Measurements from ENCODE around the gene ERMAP.
"Not testable (repeated sequence)": the region's sequence is repeated elsewhere in the genome, so short reads cannot be mapped to it uniquely, and the experiment has no call there.

Gene ERMAP

DNA sequence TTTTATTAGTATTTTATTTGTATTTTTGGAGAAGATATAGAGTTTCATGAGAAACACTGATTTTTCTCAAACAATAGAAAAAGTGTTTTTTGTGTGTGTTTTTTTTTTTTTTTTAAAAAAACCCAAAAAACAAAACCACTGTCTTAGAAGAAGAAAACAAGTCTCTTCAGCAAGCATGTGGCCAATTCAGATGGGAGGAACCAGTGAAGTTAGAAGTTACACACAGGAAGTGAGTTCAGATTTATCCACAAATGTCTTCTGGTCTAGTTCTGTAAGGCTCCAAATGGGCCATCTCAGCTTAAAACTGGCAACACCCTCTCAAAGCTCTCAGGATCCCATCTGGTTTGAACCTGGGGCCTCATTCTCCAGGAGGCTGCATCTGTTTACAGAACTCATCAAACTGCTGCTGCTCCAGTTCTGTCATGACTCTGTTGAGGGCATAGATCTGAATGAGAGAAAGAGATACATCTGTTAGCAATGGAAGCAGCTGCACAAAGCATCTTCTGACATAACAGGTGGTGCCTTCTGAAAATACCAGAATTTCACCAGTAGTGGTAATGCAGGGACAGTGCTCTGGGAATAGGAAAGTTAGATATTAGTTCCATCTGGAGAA is 9.8 kb upstream of the ERMAP start:
- DNase-seq, result no peak

DNA sequence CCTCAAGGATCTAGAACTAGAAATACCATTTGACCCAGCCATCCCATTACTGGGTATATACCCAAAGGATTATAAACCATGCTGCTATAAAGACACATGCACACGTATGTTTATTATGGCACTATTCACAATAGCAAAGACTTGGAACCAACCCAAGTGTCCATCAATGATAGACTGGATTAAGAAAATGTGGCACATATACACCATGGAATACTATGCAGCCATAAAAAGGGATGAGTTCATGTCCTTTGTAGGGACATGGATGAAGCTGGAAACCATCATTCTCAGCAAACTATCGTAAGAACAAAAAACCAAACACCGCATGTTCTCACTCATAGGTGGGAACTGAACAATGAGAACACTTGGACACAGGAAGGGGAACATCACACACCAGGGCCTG is 2.1 kb upstream of the ERMAP start:
- not testable (repeated sequence) for DNase-seq

DNA sequence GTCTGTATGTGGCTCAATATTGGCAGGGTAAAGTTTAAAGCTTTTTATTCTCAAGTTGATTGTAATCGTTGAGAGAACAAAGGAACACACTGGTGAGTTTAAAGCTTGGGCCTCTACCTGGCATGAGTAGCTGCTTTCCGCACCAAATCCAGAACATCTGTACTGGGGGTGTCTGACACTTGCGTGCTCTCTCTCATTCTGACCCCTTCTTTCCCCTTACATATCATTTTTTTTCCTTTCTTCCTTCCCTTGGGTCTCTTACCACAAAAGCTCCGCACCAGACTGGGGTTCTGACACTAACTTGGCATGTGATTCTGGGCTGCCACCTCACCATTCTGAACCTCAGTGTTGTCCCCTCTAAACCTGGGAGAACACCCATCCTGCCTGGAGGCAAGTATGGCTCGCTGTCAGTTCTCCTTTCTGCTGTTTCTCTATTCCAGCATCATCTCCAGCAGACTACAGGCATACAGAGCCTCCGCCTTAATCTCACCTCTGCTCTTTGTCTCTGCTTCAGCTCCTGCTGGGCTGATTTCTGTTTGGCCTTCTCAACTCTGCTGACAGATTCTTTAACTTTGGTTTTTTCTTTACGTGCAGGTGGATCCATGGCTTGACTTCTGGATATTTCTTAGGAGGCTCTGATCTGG is 859 bp upstream of the ERMAP start:
- DNase-seq, result peak; percentile 9

DNA sequence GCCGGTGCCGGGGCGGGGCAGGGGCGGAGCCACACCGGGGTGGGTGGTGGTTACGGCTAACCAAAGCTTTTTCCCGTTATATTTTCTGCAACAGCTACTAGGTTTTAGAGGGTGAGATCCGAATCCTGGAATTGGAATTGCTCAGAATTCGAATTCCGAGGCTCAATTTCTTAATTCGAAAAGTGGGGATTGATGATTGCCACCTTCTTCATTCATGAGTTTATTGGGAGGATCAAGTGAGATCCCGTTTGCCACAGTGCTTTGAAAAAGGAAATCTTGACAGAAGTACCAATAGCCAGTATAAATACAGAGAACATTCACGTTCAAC is 482 bp downstream of the ERMAP start:
- no peak for DNase-seq

DNA sequence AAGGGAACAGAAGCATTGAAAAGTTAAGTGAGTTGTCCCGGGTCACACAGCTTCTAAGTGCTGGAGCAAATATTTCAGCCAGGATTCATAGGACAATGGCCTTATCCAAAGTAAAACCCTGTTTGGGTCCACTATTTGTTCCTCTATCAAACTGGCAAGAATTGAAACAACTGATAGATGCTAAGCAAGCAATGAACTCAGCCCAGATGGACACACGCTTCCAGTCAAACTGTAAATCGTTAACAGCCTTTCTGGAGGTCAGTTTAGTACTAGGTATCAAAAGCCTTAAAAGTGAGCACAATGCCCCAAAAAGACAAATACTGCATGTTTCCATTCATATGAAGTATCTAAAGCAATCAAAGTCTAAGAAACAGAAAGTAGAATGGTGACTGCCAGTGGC is 1.1 kb downstream of the ERMAP start:
- no peak for DNase-seq

DNA sequence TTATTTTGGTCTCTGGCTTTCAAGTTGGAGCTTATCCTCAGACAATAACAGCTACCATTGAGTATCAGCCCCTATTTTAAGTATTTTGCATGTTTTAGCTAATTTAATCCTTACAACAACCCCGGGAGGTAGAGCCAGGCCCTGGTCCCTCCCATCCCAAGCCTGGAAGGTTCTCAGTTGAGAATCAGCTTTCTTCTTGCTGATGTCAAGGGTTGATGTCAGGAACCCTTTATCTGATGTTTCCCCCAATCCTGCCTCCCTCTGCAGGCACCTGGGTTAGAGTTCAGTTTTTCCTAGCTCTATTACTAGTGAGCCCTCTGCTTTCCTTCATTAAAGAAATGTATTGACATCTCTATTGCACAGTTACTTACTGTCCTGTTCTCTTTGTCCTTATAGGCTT is 3.9 kb downstream of the ERMAP start:
- no peak for DNase-seq

DNA sequence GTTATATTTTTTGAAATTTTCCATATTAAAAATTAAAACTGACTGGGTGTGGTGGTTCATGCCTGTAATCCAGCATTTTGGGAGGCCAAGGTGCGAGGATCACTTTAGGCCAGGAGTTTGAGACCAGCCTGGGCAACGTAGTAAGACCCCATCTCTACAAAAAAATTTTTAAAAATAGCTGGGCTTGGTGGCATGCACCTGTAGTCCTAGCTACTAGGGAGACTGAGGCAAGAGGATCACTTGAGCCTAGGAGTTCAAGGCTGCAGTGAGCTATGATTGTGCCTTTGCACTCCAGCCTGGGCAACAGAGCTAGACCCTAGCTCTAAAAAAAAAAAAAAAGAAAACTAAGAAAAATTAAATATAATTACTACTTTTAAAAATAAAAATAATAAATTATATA is 4.8 kb downstream of the ERMAP start:
- DNase-seq, result no peak

DNA sequence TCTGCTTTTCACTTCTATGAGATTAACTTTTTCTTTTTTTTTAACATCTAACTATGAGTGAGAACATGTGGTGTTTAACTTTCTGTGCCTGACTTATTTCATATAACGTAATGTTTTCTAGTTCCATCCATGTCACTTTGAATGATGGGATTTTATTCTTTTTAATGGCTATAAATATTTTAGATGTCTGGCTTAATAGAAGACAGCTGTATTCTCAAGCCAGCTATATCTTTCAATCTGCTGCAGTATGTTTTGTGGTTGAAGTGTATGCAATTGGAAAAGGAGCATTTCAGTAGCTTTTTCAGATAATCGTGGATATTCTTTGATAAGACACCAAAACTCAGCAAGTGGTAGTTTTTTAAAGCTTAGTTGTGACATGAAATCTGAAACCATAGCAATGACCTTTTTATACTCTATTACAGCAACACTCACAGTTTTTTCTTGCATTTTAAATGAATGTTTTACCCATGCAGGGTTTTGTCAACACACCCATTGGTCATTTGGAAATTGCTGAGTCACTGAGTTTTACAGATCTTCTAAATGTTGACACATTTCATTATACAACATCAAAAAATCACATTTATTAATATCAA is 6.0 kb downstream of the ERMAP start:
- peak; percentile 82 for DNase-seq

DNA sequence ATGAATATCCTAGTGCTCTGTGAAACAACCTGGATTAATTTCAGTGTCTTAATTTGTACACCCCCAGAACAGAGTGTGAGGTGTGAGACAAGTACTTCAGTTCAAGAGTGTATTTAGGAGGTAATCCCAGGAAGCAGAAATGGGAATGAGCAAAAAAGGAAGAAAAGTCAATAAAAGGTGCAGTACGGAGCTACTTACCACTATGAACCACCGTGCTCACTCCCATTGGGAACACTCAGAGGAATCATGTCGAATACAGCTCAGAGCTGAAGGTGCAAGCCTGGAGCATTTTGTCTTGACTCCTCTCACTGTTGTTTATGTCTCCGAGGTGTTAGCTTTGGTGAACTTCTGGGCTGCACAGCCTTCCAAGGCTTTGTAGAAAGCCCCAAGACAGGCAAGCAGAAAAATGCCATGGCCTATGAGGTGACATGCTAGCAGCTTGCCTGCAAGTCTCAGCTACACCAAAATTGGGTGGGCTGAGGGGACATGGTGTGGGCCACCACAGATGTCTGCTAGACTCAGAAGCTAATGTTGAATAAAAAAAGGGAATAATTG is 7.6 kb downstream of the ERMAP start:
- DNase-seq, result no peak

DNA sequence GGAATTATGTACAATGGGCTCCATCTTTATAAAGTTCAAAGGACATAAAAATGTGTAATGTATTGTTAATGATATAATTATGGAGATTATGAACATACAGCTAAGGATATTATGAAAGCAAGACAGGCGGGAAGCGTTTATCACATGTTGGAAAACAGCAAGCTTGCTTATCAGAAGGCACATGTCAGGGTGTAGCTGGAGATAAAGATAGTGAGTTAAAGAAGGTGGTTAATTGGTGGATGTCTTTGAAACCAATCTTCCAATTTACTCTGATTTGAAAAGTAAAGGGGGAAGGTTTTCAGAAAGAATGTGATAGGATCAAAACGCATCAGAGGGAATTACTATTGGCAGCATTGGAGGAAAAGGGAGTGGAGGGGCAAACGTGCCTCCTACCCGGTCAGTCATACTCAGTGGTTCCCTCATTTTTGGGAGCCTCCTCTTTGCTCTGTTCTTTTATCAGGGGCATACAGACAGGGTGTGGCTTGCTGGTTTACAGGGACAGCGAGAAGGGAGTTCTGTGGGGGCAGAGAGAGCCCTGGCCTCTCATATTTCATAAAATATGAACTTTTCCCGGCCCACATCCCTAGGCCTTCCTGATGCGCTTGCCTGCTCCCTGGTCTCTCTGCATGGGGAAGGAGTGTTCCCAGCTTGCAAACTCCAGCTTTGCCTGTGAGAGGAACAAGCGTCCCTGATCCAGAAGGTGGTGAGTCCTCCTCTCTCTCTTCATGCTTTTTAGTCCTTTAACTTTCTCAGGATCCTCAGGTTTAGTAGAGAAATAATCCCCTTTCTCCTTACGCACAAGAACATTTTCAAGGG is 8.3 kb downstream of the ERMAP start:
- no peak for DNase-seq

DNA sequence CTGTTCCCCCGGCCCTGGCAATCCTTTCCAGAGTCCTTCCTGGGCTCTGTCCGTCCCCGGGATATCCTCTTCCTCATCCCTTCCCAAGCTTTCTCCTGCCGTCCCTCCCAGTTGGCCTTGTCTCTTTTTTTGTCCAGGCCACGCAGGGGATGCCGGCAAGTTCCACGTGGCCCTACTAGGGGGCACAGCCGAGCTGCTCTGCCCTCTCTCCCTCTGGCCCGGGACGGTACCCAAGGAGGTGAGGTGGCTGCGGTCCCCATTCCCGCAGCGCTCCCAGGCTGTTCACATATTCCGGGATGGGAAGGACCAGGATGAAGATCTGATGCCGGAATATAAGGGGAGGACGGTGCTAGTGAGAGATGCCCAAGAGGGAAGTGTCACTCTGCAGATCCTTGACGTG is 13.7 kb downstream of the ERMAP start:
- DNase-seq, result no peak

DNA sequence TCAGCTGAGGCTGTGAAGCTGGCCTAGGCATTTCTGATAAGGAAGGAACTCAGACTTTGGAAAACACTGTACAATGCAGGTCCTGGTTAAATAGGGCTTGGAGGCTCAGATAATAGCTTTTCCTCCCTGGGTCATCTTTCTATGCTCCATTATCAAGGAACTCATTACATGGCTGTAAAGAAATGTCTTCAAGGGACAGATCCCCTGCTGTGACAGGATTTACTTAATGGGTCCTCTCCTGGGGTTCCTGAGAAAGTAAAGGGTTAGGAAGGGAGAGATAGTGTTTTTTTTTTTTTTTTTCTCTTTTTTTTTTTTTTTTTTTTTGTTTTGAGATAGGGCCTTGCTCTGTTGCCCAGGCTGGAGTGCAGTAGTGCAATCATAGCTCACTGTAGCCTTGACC is 14.4 kb downstream of the ERMAP start:
- no peak for DNase-seq

DNA sequence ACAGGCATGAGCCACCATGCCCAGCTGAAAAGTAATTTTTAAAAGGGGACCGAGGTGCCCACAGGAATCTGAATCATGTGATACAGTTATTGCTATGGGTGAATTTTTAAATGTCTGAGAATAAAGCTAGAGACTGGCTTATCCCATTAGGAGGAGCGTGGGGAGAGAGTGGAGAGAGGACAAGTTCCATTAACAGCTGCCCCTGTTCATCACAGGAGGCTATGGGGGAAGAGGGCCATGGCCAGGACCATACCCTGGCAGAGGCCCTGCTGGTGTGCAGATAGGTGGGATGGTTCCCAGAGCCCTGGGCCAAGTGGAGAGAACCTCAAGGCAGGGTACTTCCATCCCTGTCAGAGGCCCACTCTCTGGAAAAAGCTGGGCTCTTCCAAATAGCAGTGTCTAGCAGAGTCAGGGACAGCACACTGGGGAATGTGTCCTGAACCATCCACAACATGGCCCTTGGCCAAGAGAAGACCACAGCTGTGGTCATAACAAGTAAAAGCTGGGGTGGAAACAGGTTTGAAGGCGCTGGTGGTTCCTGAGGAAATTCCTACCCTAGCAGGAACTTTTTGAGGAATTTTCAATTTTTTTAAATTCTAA is 15.8 kb downstream of the ERMAP start:
- DNase-seq, result no peak

DNA sequence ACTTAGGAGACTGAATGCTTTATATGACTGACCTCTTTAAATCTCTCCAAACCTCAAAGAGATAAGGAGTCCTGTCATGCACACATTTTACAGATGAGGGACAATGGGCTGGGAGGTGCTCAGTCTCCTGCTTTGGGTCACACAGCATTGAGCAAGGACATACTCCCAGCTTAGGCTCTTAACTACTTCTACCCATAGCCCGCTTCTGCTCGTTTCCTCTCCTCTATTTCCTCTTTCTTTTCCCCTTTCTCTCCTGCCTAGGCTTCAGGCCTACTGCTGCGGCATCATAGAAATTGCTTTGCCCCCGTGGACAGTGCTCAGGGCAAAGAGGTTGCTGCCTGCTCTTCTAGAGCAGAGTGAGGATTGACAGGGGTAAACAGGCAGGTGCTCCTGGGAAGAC is 17.1 kb downstream of the ERMAP start:
- no peak for DNase-seq

DNA sequence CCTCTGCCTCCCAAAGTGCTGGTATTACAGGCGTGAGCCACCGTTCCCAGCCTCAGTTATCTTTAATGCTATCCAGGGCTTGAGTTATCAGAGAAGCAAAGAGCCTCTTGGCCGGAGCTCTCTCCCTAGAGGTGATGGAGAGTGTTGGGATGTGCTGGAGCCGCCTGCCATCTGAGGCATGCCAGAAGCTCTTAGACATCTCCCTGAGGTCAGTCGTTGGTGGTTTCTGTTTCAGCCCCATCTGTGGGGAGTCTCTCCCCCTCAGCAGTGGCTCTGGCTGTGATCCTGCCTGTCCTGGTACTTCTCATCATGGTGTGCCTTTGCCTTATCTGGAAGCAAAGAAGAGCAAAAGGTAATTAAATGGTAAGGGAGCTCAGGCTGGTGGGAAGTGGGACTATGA is 17.9 kb downstream of the ERMAP start:
- DNase-seq, result no peak

DNA sequence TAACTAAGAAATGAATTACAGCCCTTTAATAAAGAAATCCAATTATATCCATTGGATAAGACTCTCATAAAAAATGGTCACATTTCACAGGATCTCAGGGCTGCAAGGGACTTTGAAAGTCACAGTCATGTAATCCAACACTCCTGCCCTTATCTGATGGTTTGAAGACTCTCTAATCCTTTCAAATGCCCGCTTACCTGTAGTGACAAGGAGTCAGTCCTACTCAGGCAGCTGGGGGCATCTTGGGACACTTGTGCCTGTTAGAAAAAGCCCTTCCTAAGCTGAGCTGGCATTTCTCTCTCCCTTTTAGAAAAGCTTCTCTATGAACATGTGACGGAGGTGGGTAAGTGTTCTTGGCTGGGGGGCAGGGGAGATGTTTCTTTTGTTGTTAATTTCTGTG is 18.5 kb downstream of the ERMAP start:
- DNase-seq, result no peak

DNA sequence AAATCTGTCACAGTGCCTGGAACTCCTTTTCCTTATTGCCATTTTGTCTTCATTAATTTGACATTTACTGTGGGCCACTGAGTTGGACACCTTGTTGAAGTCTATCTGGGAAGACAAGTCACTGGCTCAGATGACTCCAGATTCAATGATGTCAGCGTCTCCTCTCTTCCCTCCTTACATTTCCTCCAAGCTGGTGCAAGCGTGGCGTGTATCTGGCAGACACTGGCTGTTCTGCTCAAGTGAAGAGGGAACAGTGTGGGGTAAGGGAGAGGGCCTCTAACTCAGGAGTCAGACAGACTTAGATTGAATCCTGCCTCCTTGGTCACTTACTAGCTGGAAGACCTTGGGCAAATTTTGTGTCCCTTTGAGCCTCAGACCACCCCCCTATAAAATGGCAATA is 20.8 kb downstream of the ERMAP start:
- no peak for DNase-seq

DNA sequence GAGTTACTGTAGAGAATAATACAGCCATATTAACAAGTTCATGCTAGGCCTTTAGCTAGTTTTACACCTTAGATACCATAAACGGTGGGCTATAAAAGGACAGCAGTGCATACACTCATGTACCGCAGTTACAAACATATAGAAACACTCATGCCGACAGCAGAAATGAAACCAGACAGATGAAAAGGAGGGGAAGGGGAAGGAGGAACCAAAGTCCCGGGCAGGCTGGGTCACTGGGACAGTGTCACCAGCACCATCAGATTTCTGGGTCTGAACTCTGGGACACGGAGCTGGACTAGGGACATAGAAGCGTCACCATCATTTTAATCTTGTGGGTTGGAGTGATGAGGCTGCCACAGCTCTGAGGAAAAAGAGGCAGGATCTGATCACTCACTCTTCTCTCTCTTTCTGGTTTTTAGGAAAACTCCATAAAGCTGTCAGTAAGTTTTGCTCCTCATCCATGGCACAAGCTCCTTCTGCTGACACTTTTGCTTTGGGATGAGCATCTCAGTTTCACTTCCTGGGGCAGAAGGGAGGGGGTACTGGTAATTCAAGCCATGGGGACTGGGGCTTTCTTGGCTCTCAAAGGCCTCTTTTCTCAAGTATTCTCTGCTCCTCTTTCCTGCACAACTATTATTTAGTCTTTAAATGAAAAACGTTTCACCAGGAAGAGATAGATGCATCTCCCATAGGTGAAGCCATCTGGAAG is 21.7 kb downstream of the ERMAP start:
- DNase-seq, result no peak

DNA sequence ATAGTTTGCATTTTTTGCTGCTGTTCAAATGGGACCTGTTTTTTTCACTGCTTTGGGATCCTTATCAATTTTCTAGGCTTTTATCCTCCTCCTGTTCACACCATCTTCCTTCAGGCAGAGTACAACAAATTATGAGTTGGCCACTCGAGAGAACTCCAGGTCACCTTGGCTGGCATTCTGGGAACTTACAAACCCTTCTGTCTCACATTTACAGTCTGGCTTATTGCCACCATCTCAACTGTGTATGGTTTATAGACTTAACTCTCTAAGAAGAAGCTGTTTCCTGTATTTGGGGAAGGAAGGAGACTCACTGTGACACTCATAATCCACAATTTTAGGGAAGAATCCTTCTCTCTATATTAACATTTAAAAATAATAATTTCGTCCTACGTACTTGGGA is 24.1 kb downstream of the ERMAP start:
- no peak for DNase-seq

DNA sequence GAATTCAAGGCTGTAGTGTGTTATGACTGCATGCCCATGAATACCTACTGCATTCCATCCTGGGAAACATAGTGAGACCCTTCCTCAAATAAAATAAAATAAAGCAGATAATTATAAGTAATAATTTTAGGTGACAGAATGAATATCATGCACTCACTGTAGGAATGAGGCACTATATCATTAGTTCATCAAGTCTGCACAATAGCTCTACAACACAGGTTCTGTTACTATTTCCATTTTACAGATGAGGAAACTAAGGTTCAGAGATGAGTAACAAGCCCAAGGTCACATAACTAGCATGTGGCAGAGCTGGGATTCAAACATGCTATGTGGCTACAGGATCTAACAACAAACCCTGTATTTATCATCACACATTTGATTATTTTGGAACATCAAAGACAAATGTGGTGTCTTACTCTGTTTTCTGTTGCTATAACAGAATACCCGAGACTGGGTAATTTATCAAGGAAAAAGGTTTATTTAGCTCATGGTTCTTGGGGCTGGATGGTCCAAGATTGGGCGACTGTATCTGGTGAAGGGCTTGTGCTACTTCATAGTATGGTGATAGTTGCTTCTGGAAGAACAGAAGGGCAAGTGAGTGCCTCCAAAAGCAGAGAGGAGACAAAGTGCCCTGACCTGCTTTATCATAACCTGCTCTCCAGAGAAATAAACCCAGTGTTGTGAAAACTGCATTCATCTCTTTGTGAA is 24.7 kb downstream of the ERMAP start:
- no peak for DNase-seq

DNA sequence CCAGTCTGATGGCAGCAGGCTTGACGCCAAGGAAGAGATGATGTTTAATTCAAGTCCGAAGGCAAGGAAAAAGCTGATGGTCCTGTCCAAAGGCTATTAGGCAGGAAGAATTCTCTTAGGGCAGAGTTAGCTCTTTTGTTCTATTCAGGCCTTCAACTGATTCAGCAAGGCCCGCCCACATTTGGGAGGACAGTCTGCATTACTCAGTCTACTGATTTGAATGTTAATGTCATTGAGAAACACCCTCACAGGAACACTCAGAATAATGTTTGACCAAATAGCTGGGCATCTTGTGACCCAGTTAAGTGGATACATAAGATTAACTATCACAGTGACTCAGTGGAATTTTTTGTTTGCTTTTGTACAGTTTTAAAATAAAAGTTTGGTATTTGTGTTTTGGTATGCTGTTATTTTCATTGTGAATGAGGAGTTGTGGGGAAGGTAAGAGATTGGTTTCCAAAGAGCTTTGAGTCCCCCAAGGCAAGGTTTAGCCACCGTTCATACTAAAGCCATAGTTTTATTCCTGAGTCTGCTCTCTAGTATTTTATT is 27.7 kb downstream of the ERMAP start:
- DNase-seq, result no peak

DNA sequence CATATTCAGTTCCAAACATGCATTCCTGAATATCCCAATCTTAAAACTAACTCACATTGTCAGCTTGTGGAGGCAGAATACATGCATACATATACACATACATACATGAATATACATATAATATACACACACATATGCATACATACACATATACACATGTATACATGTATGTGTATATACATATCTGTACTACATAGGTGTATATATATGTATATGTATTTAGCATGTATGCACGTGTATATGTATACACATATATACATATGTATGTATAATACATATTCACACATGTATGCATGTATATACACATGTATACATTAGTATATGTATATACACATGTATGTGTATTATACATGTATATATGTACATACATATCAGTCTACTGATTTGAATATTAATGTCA is 28.3 kb downstream of the ERMAP start:
- DNase-seq, result no peak
